NCI-H2029 treated with DMSO at 0.1 percent for 48 hours (cell line): ENCODE results near the gene BOLL.
"Not testable (repeated sequence)": the region's sequence is repeated elsewhere in the genome, so short reads cannot be mapped to it uniquely, and the experiment has no call there.

ENCODE experiments used
- DNase-seq: peaks from one replicate; lab custom pipeline; 2025; lab: John Stamatoyannopoulos, UW

Gene BOLL

DNA sequence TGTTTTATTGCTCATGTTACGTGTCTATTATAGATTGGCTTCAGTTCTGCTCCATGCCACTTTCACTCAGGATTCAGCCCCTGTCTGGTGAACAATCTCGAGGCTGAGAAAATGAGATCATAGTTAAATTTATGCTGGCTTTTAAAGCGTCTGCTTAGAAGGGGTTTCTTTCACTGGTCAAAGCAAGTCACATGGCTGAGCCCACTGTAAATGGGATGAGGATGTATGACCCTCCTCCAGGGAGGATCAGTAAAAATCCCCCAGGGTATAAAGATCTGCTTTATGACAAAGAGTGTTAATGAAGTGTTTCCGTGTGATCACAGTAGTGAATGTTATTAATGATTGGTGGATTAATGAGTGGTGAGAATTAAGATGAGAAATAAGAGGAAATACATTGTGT is 13.1 kb upstream of the BOLL start:
- no peak for DNase-seq

DNA sequence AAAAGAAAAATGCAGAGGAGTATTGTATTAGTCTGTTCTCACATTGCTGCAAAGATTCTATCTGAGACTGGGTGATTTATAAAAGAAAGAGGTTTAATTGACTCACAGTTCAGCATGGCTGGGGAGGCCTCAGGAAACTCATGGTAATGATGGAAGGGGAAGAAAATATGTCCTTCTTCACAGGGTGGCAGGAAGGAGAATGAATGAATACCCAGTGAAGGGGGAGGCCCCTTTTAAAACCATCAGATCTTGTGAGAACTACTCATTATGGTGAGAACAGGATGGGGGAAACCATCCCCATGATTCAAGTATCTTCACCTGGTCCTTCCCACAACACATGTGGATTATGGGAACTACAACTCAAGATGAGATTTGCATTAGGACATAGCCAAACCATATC is 10.2 kb upstream of the BOLL start:
- DNase-seq, result no peak

DNA sequence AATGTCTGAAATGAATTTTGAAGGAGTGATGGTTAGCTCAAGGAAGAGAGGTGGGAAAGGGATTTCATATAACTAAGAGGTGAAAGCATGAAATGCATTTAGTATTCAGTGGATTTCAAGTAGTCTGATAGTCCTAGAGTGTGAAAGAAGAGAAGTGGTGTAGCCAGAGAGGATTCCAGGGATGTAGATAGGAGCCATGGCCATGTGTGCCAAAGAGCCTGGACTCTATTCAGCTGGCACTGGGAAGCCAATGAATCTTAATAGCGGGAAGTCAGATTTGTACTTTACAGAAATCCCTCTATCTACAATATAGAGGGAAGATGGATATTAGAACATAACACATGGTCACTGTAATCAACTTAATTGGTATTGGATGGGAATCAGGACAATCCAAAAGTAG is 8.3 kb upstream of the BOLL start:
- no peak for DNase-seq

DNA sequence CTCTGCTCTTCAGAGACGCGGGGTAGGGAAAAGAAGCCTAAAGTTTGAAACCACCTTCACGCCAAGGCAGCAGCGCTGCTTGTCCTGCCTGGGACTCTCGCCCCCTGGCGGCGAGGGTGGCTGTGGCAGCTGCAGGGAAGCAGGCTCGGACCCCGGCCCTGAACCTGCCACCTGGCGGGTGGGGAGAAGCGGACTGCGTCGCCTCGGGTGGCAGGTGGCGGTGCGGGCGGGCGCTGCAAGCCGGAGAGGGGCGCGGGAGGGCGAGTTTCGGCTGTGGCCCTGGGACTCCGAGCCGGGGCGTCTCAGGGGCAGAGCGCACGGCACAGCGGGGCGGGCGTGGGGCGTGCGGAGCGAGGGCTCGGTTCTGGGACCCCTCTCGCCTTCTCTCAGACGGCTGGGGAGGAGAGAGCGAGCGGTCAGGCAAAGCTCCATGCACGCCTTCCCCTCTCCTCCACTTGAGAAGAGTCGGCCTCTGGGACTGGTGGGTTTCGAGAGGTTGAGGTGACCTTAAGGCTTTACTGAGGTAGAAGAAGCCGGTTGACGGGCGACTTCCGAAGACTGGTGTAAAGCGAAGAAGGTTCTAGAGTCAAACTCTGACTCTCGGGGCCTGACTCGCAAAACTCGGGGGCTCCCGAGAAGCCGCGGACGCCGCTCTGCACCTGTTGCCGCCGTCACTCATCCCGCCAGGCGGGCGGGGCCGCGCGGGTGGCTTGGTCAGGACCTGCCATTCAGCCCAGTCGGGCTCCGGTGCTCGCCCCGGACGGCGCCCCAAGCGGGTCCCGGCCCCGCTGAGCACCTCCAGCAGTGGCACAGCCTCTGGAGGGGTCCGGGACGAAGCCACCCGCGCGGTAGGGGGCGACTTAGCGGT is 1.1 kb upstream of the BOLL start:
- no peak for DNase-seq

DNA sequence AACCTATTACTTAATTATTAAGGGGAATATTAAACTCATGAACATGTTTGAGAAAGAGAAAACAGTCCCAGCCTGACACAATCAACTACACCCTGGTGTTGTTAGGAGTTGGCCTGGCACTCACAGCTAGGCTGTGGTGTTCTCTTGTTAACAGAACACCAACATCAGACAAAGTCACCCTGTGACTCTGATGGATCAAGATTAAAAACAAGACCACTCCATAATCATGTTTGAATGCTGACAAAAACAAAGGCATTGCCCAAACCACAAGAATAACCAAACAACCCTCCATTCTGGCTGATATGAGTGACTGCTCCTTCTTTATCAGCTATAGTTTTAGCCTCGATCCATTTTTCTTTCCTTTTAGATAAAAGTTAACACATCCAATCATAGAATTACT is 3.0 kb downstream of the BOLL start:
- DNase-seq, result no peak

DNA sequence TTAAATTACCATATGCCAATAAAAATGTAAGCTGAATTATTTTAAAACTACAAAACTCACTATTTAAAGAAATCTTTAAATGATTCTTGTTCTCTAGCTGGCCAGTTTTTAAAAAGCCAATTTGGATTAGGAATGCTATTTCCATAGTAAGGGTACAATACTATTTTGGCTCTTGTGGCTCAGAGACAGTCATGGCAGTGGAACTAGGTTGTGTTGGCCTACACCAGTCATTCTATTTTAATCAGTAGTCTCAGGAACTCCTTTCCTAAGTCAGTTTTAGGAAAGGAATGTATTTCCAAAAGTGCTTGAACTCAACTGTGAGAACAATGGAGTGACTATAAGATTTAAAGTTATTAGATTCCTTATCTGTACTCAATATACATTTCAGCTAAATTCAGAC is 5.9 kb downstream of the BOLL start:
- DNase-seq, result no peak

DNA sequence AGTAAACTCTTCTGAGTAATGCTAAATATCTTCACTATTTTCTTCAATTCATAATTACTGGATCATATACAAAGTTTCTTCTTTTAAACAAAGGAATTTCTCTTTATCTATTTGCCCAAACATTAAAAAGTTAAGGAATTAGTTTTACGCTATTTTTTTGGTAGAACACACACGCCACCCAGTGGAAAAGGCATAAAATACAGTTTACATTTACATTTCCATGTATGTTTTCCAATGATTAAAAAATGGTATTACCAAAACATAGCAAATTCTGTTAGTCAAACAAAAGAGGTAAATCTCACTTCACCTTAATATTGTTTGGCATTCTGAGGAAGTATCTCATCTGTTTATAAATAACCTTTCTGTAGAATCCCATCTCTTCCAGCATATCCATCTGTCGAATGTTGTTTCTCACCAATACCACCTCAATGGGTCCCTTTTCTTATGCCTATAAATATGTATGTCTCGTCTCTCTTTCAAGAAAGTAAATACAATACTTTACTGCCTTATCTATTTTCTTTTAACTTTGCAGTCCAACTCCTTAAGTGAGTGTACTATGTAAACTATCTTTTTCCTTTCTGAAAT is 7.2 kb downstream of the BOLL start:
- DNase-seq, result peak; percentile 1

DNA sequence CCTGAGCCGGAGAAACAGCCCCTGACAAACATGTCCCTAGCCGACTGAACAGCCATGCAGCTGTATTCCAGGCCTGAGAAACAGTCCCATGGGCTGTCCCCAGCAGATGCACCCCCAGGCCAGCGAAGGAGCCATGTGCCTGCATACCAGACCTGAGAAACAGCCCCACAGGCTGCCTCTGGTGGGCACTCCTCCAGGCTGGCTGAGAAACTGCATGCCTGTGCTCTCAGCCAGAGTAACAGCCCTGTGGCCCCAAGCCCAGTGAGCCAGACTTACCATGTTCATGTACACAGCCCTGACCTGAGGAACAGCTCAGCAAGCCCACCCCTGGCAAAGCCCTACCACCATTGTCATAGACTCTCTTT is 24.8 kb downstream of the BOLL start:
- no peak for DNase-seq

DNA sequence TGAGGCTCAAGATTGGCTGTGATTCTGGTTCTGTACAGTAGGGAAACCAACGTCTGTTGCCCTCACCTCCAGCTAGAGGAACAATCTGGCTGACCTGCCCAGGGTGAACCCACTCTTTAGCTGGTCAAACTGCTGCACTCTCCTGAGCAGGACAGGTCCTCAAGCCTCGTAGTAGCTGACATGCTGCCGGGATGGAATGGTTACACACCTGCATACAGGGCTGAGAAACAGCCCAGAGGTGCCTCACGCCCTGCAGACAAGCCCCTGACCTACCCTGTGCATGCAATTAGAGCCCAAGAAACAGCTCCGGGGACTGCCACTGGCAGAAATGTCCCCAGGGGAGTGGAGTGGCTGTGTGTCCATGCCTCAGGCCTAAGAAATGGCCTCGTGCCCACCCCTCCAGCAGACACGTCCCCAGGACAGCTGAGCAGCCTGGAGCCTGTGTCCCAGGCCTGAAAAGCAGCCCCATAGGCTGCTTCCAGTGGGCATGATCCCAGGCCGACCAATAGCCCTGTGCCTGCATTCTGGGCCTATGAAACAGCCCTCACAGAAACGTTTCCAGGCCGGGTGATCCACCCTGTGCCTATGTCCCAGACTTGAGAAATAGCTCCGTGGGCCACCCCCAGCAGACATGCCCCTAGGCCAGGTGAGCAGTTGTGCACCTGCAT is 25.4 kb downstream of the BOLL start:
- DNase-seq, result no peak

DNA sequence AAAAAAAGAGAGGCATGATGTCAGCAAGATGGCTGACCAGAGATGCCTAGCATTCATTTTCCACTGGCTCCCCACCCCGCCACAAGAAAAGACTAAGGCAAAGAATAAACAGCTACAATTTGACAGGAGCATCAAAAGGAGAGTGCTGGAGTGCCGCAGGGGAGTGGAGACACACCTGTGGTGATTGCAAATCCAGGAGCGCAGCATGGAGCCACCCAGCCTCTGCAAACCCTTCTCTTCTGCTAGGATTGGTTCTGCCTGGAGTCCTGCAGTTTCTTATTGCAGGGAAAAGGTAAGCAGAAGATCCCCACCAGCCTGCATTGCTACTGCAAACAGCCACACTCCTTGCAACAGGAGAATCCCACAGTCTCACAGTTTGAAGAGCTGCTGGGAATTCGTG is 26.1 kb downstream of the BOLL start:
- DNase-seq, result no peak

DNA sequence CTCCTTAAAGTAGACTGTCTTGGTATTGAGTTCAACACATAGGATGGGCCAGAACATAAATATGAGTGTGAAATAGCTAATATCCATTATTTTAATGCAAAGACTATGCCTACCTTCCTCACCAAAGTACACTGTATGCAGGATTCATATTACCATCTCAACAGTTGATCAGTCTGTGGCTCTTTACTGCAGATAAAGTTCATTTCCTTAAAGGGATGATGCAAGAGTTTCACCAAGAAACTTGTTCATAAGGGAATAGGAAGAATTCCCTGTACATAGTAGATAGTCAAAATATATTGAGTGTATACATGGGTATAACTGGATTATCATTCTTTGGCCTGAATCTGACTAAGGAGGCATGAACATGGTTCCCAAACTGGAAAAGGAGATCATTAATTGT is 44.9 kb downstream of the BOLL start:
- DNase-seq, result no peak

DNA sequence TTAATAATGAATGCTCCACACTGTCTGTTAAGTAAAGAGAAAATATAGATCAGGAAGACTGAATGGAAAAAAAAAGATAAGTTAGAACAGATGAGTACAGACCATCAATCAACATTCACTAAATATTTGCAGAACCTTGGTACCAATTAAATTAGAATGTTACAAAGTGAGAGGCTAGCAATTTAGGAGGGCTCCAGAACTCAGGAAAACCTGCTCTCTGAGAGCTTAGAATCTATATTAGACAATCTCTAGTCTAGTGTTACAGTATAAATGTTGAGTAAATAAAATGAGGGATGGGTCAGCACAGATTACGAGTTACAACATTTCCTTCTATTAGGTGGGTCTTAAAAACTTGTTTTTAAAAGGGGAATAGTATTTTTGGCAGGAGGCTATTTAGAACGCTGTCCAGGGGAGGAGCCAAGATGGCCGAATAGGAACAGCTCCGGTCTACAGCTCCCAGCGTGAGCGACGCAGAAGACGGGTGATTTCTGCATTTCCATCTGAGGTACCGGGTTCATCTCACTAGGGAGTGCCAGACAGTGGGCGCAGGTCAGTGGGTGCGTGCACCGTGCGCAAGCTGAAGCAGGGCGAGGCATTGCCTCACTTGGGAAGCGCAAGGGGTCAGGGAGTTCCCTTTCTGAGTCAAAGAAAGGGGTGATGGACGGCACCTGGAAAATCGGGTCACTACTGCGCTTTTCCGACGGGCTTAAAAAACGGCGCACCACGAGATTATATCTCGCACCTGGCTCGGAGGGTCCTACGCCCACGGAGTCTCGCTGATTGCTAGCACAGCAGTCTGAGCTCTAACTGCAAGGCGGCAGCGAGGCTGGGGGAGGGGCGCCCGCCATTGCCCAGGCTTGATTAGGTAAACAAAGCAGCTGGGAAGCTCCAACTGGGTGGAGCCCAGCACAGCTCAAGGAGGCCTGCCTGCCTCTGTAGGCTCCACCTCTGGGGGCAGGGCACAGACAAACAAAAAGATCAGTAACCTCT is 56.3 kb downstream of the BOLL start:
- DNase-seq, result not testable (repeated sequence)

DNA sequence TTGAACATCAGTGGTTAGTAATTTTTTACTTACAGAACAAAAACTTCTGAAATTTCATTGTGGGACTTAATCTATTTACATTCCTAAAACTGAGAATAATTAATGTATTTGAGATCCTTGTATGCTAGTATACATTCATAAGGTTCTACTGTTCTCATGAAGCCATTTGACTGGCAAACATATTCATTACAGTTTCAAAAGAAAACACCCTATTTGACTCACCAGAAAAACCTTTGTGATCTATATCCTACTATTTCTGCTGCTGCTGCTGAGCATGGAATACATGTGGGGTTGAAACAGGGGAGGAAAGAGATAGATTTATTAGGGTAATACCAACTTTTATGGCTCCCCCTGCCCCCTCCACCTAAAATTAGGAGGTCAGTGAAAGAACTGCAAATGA is 58.1 kb downstream of the BOLL start:
- no peak for DNase-seq

DNA sequence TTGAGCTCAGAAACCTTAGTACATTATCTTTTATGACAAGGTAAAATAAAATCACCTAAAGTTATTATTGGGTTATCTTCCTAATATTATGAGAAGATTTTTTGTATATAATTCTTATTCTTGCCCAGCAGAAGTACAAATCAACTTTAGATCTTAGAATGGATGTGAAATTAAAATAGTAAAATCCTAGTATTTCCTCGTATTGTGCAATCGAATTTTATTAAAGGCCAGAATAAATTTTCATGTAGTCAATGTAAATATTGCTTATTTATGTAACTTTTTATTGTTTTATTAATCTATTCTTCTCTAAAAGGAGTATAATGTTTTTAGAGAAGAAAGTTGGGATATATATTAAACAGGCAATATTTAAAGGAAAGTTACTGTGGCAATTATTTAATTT is 67.3 kb downstream of the BOLL start:
- DNase-seq, result no peak

DNA sequence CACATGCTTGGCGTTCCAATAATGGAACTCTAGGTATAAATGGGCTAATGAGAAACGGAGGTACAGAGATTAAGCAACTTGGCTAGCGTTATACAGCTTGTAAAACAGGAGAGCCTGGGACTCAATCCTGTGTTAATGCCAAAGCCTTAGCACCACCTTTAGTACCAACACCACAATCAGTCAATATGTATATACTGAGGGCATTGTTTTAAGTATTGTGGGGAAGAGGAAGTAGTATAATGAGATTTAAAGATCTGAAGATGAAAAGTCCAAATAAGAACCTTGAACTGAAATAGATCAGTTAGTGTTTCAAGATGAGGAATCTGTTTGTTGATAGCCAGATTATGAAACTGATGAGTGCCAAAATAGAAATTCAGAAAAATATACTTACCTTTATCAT is 71.8 kb downstream of the BOLL start:
- no peak for DNase-seq

DNA sequence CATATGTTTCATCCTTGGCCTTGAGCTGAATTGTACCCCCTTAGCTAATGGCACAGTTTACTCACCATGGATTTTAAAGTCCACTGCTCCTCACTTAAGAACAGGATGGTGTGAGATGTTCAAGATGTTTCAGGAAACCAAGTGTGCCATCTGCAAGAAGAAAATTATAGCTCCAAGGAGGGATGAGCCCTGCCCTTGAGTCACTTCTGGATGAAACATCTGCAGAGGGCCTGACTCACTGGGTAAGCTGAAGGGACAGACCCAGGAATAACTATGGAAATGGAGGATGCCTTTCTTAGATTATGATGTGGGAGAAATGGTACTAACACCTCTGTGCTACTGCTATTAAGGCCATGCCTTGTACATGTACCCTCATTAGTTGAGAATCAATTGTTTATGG is 73.5 kb downstream of the BOLL start:
- DNase-seq, result no peak

DNA sequence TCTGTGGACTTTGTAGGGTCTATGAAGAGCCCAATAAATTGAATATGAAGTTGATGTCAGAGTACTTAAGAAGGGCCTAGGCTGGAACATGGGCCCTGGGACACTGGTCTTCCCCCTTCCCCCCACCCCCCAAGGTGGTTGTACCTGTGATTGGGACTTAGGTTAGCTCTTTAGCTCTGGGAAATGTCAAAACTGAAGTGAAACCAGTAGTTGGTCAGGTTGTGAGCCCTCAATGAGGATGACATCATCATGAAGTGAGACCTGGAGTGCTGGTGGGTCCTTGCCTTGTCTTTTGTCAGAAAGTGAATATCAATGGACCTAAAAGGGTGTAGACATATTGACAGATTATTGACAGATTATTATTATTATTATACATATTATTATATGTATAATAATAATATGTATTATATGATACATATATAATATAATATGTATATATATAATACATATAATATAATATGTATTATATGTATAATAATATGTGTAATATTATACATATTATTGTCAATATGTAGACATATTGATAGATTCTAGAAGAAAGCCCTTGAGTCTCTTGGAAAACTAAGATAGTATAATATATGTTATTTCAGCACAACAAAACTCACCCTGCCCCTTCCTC is 74.6 kb downstream of the BOLL start:
- DNase-seq, result no peak

DNA sequence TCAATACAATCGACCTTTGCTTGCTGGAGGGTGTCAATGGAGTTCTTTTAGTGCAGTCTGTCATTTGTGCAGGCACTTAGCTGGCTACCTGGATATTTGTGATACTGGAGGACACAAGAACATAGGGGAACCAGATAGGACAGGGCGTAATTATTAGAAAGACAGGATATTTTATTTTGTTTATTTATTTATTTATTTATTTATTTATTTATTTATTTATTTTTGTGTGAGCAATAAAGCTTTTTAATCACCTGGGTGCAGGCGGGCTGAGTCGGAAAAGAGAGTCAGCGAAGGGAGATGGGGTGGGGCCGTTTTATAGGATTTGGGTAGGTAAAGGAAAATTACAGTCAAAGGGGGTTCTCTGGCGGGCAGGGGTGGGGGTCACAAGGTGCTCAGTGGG is 76.0 kb downstream of the BOLL start:
- not testable (repeated sequence) for DNase-seq

DNA sequence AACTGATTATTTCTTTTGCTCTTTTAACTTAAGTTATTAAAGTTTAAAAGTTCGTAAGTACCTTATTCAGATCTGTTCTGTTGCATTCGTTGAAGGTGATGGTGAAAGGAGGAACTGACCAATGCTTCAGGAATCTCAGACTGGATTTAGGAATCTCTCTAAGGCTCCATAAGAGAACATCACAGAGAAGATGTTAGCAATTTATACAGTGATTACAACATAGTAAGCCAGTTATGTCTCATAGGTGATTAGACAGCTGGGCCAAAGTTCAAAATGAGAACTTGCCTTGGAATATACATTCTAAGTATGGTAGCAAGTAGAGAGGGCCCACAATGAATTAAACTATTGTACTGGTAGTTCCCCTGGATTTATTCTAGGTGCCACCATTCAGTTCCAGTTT is 76.8 kb downstream of the BOLL start:
- no peak for DNase-seq

DNA sequence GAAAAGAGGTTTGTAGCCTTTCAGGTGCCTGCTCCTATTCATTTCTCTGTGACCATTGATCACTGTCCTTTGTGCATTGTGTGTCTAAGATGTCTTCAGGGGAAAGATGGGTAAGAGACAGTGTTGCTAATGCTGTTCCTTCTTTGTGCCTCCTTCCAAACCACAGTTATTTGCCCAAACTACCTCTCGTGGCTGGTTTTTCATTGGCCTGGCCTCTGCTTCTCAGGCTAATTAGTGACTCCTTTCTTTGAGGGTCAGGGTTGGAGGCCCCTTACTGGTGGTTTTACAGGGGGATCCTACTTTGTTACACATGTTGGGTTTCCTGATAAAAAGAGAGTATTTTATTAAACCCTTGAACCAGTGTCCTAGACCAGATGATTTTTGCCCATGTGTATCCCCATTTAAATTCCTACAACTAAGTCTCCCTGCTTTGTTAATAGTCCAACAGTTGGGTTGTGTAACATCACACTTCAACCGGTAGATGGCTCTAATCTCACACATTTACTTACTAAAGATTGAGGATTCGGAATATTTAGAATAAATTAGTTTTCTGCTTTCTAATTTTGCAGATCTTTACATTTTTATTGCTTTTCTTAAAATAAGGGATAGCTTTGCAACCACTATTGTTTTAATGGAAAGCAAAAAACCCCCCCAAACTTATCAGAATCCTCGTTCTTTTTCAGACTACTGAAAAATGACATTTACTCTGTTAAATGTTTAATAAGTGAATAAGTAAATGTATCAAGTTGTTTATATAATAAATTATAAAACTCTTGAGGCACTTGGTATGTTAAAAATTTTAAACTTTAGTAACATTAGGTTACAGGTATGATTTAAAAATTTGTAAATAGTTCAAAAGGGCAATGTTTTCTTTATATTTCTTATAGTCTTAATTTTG is 77.6 kb downstream of the BOLL start:
- peak; percentile 40 for DNase-seq

DNA sequence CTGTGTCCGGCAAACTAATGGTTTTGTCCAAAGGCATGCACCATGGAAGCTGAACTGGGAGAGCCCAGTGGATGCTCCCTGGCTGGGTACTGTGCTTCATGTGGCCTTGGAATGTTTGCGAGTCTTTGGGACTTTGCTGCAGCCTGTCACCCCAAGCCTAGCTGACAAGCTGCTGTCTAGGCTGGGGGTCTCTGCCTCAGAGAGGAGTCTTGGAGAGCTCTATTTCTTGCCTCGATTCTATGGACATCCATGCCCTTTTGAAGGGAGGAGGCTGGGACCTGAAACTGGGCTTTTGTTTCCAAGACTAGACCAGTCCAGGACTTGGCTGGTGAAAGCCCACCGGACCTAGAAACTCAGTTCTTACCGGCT is 78.3 kb downstream of the BOLL start:
- no peak for DNase-seq
